Measurements from ENCODE around the gene GCSH. TPM values are rescaled to one million over a fixed set of nuclear protein-coding genes. Genes with fewer than 3 reads are reported as not detected.

The GCSH gene
- total and polyA plus RNA-seq, 12 donors = 26.8 to 53.4 (median 42.9) TPM

GRCh38 chr16:81107511-81107910, 11.3 kb upstream of the GCSH start:
- Histone ChIP-seq H3K27me3 (no peaks in the 10 kb centered on the region), H3K27ac (no peak overlapping the region), H3K36me3 (no peaks in the 10 kb centered on the region), H3K9me3 (no peaks in the 10 kb centered on the region), H3K4me3 (no peak overlapping the region), H3K4me1 (no peaks in the 10 kb centered on the region)
- no peak for TF ChIP-seq CTCF (IDR thresholded peaks at IDR 0.05)
- WGBS, 2 donors = 84% methylated on average over 11 of the region's 11 CpGs
- intact Hi-C loops (cut with DNase I) = no loop called here
- no peak for DNase-seq
- ATAC-seq = no peak

- Histone ChIP-seq H3K27ac (no peak overlapping the region), H3K9me3 (no peaks in the 10 kb centered on the region), H3K4me1 (no peaks in the 10 kb centered on the region), H3K4me3 (no peak overlapping the region), H3K27me3 (no peaks in the 10 kb centered on the region), H3K36me3 (no peaks in the 10 kb centered on the region)
- DNase-seq = no peak
- no peak for ATAC-seq
- 64 to 65% methylated on average over 8 of the region's 8 CpGs for WGBS, 2 donors
- intact Hi-C loops (cut with DNase I) = no loop called here
- no peak for TF ChIP-seq CTCF (IDR thresholded peaks at IDR 0.05)
These were observed 10.8 kb upstream of the GCSH start for GRCh38 chr16:81106826-81107503.

GRCh38 chr16:81105946-81106345, 9.8 kb upstream of the GCSH start:
- Histone ChIP-seq H3K4me1 (no peaks in the 10 kb centered on the region), H3K27ac (no peak overlapping the region), H3K27me3 (no peaks in the 10 kb centered on the region), H3K36me3 (no peaks in the 10 kb centered on the region), H3K4me3 (no peak overlapping the region), H3K9me3 (no peaks in the 10 kb centered on the region)
- DNase-seq (no peak), ATAC-seq (no peak)
- TF ChIP-seq CTCF (IDR thresholded peaks at IDR 0.05) = no peak
- WGBS, 2 donors = 90% methylated on average over 1 of the region's 1 CpG
- intact Hi-C loops (cut with DNase I) = no loop called here

- no peak for ATAC-seq
- intact Hi-C loops (cut with DNase I) = no loop called here
- no peak overlapping the region for H3K4me3 ChIP-seq
- peaks cover 0 to 6% (median 0%) of the 10 kb centered on the region in 9 donors for H3K4me1 ChIP-seq
- no peak overlapping the region for H3K27ac ChIP-seq
- no peak for TF ChIP-seq CTCF (IDR thresholded peaks at IDR 0.05)
- WGBS, 2 donors = 94 to 95% methylated on average over 9 of the region's 9 CpGs
- no peak for DNase-seq
- no peaks in the 10 kb centered on the region for H3K27me3 ChIP-seq
- H3K36me3 ChIP-seq = no peaks in the 10 kb centered on the region
- no peaks in the 10 kb centered on the region for H3K9me3 ChIP-seq
These were observed 5.5 kb upstream of the GCSH start for GRCh38 chr16:81101702-81102101.

Data from heart right ventricle (tissue), 16 donors.